ENCODE results near the gene DNM1L. TPM values are rescaled to one million over a fixed set of nuclear protein-coding genes. Genes with fewer than 3 reads are reported as not detected.

Gene DNM1L
- 10 to 100 TPM; 54.2 to 63.0 (median 55.1) TPM for total RNA-seq

- H3K27me3 Mint-ChIP-seq (ENCODE audit: low read depth) = no peaks in the 10 kb centered on the region
- DNase-seq (peak; percentile 86), ATAC-seq (peak; percentile 99)
- peak within 1 kb of the TSS; percentile 93 for H3K4me3 Mint-ChIP-seq
- H3K36me3 Mint-ChIP-seq (ENCODE audit: insufficient read depth) = no peaks in the 10 kb centered on the region
- peaks cover 29% of the 10 kb centered on the region for H3K4me1 Mint-ChIP-seq (ENCODE audit: low read depth)
- H3K9me3 Mint-ChIP-seq = no peaks in the 10 kb centered on the region
These were observed at the start of gene DNM1L for GRCh38 chr12:32679091-32679919. Gene DNM1L (plus strand): TSS chr12:32679301. CDS start chr12:32679364, 63 bp downstream.

- no peak for DNase-seq
- ATAC-seq = no peak
- Mint-ChIP-seq H3K9me3 (no peaks in the 10 kb centered on the region), H3K36me3 (ENCODE audit: insufficient read depth) (no peaks in the 10 kb centered on the region), H3K27me3 (ENCODE audit: low read depth) (no peaks in the 10 kb centered on the region), H3K4me3 (no peak overlapping the region), H3K4me1 (ENCODE audit: low read depth) (no peaks in the 10 kb centered on the region)
These were observed 37.7 kb upstream of the DNM1L start for GRCh38 chr12:32641287-32641901.

- no peak for ATAC-seq
- no peaks in the 10 kb centered on the region for H3K27me3 Mint-ChIP-seq (ENCODE audit: low read depth)
- H3K9me3 Mint-ChIP-seq = no peaks in the 10 kb centered on the region
- H3K4me1 Mint-ChIP-seq (ENCODE audit: low read depth) = no peaks in the 10 kb centered on the region
- no peaks in the 10 kb centered on the region for H3K36me3 Mint-ChIP-seq (ENCODE audit: insufficient read depth)
- no peak overlapping the region for H3K4me3 Mint-ChIP-seq
- no peak for DNase-seq
These were observed 34.7 kb upstream of the DNM1L start for GRCh38 chr12:32644431-32644830.

- no peak for ATAC-seq
- H3K27me3 Mint-ChIP-seq (ENCODE audit: low read depth) = no peaks in the 10 kb centered on the region
- no peak for DNase-seq
- H3K4me1 Mint-ChIP-seq (ENCODE audit: low read depth) = no peaks in the 10 kb centered on the region
- no peaks in the 10 kb centered on the region for H3K36me3 Mint-ChIP-seq (ENCODE audit: insufficient read depth)
- H3K9me3 Mint-ChIP-seq = no peaks in the 10 kb centered on the region
- H3K4me3 Mint-ChIP-seq = no peak overlapping the region
These were observed 31.8 kb upstream of the DNM1L start for GRCh38 chr12:32647275-32647674.

GRCh38 chr12:32650508-32650907, 28.6 kb upstream of the DNM1L start:
- Mint-ChIP-seq H3K4me1 (ENCODE audit: low read depth) (no peaks in the 10 kb centered on the region), H3K27me3 (ENCODE audit: low read depth) (no peaks in the 10 kb centered on the region), H3K9me3 (no peaks in the 10 kb centered on the region), H3K36me3 (ENCODE audit: insufficient read depth) (no peaks in the 10 kb centered on the region), H3K4me3 (no peak overlapping the region)
- ATAC-seq (no peak), DNase-seq (no peak)

- ATAC-seq (no peak), DNase-seq (no peak)
- Mint-ChIP-seq H3K36me3 (ENCODE audit: insufficient read depth) (no peaks in the 10 kb centered on the region), H3K27me3 (ENCODE audit: low read depth) (no peaks in the 10 kb centered on the region), H3K4me1 (ENCODE audit: low read depth) (no peaks in the 10 kb centered on the region), H3K4me3 (no peak overlapping the region), H3K9me3 (no peaks in the 10 kb centered on the region)
These were observed 27.7 kb upstream of the DNM1L start for GRCh38 chr12:32651151-32651955.

GRCh38 chr12:32651956-32652210, 27.2 kb upstream of the DNM1L start:
- DNase-seq = no peak
- Mint-ChIP-seq H3K4me1 (ENCODE audit: low read depth) (no peaks in the 10 kb centered on the region), H3K4me3 (no peak overlapping the region), H3K36me3 (ENCODE audit: insufficient read depth) (no peaks in the 10 kb centered on the region), H3K27me3 (ENCODE audit: low read depth) (no peaks in the 10 kb centered on the region), H3K9me3 (no peaks in the 10 kb centered on the region)
- ATAC-seq = no peak

- Mint-ChIP-seq H3K36me3 (ENCODE audit: insufficient read depth) (no peaks in the 10 kb centered on the region), H3K4me1 (ENCODE audit: low read depth) (no peaks in the 10 kb centered on the region), H3K4me3 (no peak overlapping the region), H3K27me3 (ENCODE audit: low read depth) (peaks cover 2% of the 10 kb centered on the region), H3K9me3 (no peaks in the 10 kb centered on the region)
- ATAC-seq (no peak), DNase-seq (no peak)
These were observed 19.1 kb upstream of the DNM1L start for GRCh38 chr12:32659908-32660440.

- ATAC-seq = no peak
- Mint-ChIP-seq H3K36me3 (ENCODE audit: insufficient read depth) (no peaks in the 10 kb centered on the region), H3K9me3 (no peaks in the 10 kb centered on the region), H3K4me3 (no peak overlapping the region), H3K27me3 (ENCODE audit: low read depth) (peaks cover 2% of the 10 kb centered on the region), H3K4me1 (ENCODE audit: low read depth) (no peaks in the 10 kb centered on the region)
- no peak for DNase-seq
These were observed 17.4 kb upstream of the DNM1L start for GRCh38 chr12:32661706-32662105.

GRCh38 chr12:32662665-32663064, 16.4 kb upstream of the DNM1L start:
- no peaks in the 10 kb centered on the region for H3K4me1 Mint-ChIP-seq (ENCODE audit: low read depth)
- no peaks in the 10 kb centered on the region for H3K9me3 Mint-ChIP-seq
- DNase-seq (no peak), ATAC-seq (no peak)
- H3K4me3 Mint-ChIP-seq = no peak overlapping the region
- H3K27me3 Mint-ChIP-seq (ENCODE audit: low read depth) = peaks cover 4% of the 10 kb centered on the region
- no peaks in the 10 kb centered on the region for H3K36me3 Mint-ChIP-seq (ENCODE audit: insufficient read depth)

GRCh38 chr12:32666018-32666417, 13.1 kb upstream of the DNM1L start:
- Mint-ChIP-seq H3K36me3 (ENCODE audit: insufficient read depth) (no peaks in the 10 kb centered on the region), H3K4me1 (ENCODE audit: low read depth) (no peaks in the 10 kb centered on the region), H3K27me3 (ENCODE audit: low read depth) (peaks cover 3% of the 10 kb centered on the region), H3K9me3 (peaks cover 13% of the 10 kb centered on the region), H3K4me3 (no peak overlapping the region)
- no peak for ATAC-seq
- no peak for DNase-seq

- H3K4me3 Mint-ChIP-seq = no peak overlapping the region
- DNase-seq (no peak), ATAC-seq (no peak)
- H3K4me1 Mint-ChIP-seq (ENCODE audit: low read depth) = no peaks in the 10 kb centered on the region
- no peaks in the 10 kb centered on the region for H3K36me3 Mint-ChIP-seq (ENCODE audit: insufficient read depth)
- peaks cover 13% of the 10 kb centered on the region for H3K9me3 Mint-ChIP-seq
- peaks cover 3% of the 10 kb centered on the region for H3K27me3 Mint-ChIP-seq (ENCODE audit: low read depth)
These were observed 9.5 kb upstream of the DNM1L start for GRCh38 chr12:32669584-32669983.

- DNase-seq = no peak
- no peaks in the 10 kb centered on the region for H3K36me3 Mint-ChIP-seq (ENCODE audit: insufficient read depth)
- peaks cover 13% of the 10 kb centered on the region for H3K9me3 Mint-ChIP-seq
- no peaks in the 10 kb centered on the region for H3K27me3 Mint-ChIP-seq (ENCODE audit: low read depth)
- H3K4me1 Mint-ChIP-seq (ENCODE audit: low read depth) = no peaks in the 10 kb centered on the region
- no peak for ATAC-seq
- H3K4me3 Mint-ChIP-seq = no peak overlapping the region
These were observed 6.9 kb upstream of the DNM1L start for GRCh38 chr12:32671930-32672780.

GRCh38 chr12:32679920-32680237, 778 bp downstream of the DNM1L start:
- ATAC-seq (no peak), DNase-seq (no peak)
- Mint-ChIP-seq H3K9me3 (no peaks in the 10 kb centered on the region), H3K4me1 (ENCODE audit: low read depth) (peaks cover 29% of the 10 kb centered on the region), H3K27me3 (ENCODE audit: low read depth) (no peaks in the 10 kb centered on the region), H3K36me3 (ENCODE audit: insufficient read depth) (no peaks in the 10 kb centered on the region), H3K4me3 (peak overlapping the region; percentile 93)

All from activated T-cell treated with anti-CD3 and anti-CD28 coated beads, Interleukin-2, amount 50 U/mL, for 4 hours (primary cell).